ENCODE data around the gene C12orf42.

The C12orf42 gene

GRCh38 chr12:103273645-103274044 is 222.1 kb downstream of the C12orf42 start:
- in situ Hi-C loops (cut with MboI; ENCODE audit: low sequenced_read_pairs), result no loop called here

- in situ Hi-C loops (cut with MboI; ENCODE audit: low sequenced_read_pairs), result no loop called here
Observed at GRCh38 chr12:103272949-103273348, 222.8 kb downstream of the C12orf42 start.

- in situ Hi-C loops (cut with MboI; ENCODE audit: low sequenced_read_pairs), result no loop called here
Observed at GRCh38 chr12:103269946-103270345, 225.8 kb downstream of the C12orf42 start.

GRCh38 chr12:103268831-103269514 is 226.8 kb downstream of the C12orf42 start:
- in situ Hi-C loops (cut with MboI; ENCODE audit: low sequenced_read_pairs), result no loop called here

- in situ Hi-C loops (cut with MboI; ENCODE audit: low sequenced_read_pairs), result no loop called here
Observed at GRCh38 chr12:103257763-103258162, 238.0 kb downstream of the C12orf42 start.
